MM.1S (cell line): ENCODE results near the gene CRYM.

Experiments used
- EZH2 ChIP-seq: fragments of 300-600 bp; sonication (generic); optimal IDR thresholded peaks from 2 replicates; pipeline ENCODE3; 2017; ENCODE audit warnings: low read depth, mild to moderate bottlenecking, antibody characterized with exemption, low read length, mixed read lengths
- EZH2phosphoT487 ChIP-seq: fragments of 300-600 bp; sonication (generic); IDR thresholded peaks from 2 replicates; pipeline ENCODE4 v1.6.1; 2018; ENCODE audit warnings: antibody characterized with exemption, low read length
- TF ChIP-seq, protein P1 (sequence below): fragments of 300-600 bp; sonication (generic); IDR thresholded peaks from 2 replicates; pipeline ENCODE4 v1.5.1; 2016; ENCODE audit warnings: antibody characterized with exemption, low read length, mixed read lengths

DNA sequence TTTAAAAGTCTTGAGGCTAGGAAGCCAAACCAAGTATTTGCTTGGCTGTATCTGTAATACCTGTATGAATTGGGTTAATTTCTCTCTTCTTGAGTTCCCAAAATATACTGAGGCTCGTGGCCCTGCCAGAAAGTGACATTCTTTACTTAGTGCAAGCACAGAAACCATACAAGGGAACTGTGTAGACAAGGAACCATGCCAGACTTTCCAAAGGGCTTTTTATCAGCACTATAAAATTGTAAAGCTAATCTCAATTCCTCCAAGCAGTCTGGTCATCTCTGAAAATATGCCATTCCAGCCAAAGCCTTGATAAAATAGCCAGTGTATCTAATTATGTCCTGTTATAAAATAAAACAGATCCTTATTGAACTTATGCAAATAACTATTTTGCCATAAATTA, 7.2 kb upstream of the CRYM start:
- TF ChIP-seq, protein P1, sequence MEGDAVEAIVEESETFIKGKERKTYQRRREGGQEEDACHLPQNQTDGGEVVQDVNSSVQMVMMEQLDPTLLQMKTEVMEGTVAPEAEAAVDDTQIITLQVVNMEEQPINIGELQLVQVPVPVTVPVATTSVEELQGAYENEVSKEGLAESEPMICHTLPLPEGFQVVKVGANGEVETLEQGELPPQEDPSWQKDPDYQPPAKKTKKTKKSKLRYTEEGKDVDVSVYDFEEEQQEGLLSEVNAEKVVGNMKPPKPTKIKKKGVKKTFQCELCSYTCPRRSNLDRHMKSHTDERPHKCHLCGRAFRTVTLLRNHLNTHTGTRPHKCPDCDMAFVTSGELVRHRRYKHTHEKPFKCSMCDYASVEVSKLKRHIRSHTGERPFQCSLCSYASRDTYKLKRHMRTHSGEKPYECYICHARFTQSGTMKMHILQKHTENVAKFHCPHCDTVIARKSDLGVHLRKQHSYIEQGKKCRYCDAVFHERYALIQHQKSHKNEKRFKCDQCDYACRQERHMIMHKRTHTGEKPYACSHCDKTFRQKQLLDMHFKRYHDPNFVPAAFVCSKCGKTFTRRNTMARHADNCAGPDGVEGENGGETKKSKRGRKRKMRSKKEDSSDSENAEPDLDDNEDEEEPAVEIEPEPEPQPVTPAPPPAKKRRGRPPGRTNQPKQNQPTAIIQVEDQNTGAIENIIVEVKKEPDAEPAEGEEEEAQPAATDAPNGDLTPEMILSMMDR = no peak
- TF ChIP-seq EZH2 = no peak
- TF ChIP-seq EZH2phosphoT487 = no peak
